ENCODE data around the gene TMEM37.

Gene TMEM37

DNA sequence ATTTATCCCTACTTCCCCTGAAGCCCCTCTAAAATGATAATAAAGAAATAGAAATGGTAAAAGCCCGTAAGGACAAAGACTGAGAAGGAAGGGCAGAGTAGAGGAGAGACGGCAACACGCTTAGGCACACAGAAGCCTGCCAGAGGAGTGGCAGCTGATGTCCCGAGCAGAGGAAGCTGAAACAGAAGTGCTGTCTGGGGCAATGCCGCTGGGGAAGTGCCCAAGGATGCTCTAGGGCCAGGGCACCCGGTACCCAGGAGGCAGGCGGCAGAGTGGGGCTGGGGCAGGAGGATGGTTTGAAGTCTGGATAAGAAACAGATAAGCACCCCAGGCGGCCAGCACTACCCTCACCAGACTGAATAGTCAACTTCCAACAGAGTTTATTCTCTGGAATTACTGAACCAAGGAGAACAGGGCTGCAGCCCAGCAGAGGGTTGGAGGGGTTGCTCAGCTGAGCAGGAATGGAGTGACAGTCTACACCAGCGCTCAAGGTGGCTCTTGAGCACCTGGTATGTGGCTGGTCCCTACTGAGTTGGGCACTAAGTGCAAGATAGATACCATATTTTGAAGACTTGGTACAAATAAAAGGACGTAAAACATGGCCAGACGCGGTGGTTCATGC is 22.4 kb downstream of the TMEM37 start:
- DNase-seq = no peak

DNA sequence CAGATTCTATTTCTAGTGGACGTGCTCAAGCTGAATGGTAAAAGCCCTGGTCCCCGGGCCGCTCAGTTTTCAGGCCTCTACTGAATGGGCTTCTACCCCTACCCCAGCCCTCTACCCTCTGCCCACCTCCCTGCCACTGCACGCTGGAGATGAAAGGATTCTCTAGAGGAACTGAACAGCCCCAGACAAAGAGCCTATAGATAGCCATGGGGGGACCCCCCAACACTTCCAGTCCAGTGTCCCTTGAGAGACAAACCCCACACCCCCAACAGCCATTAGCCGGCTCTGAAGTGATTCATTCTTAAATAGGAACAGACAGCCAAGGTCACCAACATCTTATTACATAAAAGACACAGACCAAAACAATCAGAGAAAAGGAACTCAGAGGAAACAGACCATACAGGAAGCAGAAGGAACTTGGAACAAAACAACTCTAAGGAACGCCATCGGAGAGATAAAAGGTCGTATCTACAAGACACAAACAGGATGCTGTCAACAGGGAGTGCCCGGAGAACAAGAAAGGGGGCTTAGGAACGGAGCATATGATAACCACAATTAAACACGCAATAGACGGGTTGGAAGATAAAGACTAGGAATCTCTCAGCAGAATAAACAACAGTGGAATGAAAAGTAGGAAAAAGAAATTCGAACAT is 23.5 kb downstream of the TMEM37 start:
- DNase-seq = no peak

DNA sequence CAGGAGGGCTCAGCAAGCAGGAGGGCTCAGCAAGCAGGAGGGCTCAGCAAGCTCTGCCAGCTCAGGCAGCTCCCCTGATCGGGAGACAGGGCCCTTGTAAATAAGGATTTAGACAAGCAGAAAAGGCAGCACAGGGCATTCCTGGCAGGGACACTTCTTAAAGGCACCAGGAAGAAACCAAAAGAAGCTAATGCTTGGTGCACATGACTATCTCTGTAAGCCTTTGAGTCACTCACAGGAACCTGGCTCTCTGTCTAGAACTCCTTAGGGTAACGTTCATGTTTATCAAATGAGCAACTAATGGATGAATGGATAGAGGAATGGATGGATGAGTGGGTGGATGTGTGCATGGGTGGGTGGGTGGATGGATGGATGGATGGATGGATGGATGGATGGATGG is 28.4 kb downstream of the TMEM37 start:
- DNase-seq = no peak

DNA sequence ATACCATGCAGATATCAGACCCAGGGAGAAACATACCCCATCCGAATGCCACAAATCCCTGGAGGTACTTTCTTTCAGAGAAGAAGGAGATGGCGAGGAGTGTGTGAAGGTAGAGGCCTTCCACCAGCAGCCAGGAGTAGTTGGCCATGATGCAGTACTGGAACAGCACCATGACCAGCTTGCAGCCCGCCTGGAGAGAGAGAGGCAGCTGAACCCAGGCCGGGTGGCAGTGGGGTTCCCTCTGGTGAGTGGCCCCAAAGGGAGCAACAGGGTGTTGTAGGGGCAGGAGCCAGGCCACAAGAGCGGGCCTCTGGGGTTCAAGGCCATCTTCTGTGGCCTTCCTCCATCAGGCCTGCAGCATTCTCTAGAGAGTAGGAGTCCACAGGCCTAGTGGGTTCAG is 30.2 kb downstream of the TMEM37 start:
- DNase-seq = no peak

DNA sequence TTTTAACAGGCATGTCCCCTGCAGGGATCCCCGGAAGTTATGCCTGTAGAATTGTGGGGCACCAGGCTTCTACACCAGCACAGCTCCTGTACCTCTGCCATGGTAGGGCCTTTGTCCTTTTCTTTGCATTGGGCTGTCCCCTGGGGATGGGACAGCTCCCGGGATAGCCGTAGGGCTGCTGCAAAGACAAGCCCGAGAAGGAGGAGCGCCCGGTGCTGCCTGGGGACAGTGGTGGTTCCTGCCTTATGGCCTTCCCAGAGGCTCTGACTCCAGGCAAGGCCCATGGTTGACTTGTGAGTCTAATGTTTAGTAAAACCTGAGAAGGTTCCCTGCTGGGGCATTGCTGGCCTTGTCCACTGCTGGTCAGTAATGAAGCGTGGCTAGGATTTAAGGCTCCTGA is 30.9 kb downstream of the TMEM37 start:
- DNase-seq = no peak

GRCh38 chr2:119463136-119463535 is 31.5 kb downstream of the TMEM37 start:
- no peak for DNase-seq

DNA sequence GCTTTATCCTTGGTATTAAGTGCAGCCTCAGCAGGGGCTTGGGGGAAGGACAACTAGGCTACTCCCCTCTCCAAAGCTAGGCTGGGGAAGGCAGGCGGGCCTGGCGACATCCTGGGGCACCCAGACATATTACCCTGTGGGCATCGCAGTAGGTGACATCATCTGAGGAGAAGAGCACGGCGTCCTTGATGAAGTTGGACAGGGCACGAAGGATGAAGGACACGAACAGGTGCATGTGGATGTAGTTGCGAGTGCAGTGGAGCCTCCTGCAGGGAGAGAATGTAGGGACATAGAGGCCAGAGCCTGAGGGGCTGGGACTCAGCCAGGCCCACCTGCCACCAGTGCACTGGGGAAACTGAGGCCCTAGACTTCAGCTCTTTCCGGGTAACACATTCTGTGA is 32.3 kb downstream of the TMEM37 start:
- no peak for DNase-seq

- DNase-seq = no peak
These were observed 33.3 kb downstream of the TMEM37 start for GRCh38 chr2:119464981-119465380.

DNA sequence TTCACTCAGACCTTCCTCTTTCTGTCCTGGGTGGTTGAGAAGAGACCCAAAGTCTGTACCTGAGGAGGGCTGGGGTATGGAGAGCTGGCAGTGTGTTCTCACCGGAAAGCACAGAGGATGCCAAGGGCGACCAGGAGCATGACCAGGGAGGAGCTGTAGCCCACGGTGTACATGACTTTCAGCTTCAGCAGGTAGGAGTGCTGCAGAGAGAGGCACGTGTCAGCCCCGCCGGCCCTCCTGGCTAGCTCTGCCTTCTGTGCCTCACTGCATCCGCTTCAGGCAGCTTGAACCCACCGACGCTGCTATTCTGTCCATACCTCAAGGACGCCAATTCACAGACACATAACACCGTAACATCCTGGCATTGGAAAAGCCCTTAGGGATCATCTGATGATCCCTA is 34.0 kb downstream of the TMEM37 start:
- no peak for DNase-seq

GRCh38 chr2:119466373-119466772 is 34.7 kb downstream of the TMEM37 start:
- no peak for DNase-seq

GRCh38 chr2:119468154-119468955 is 36.7 kb downstream of the TMEM37 start:
- no peak for DNase-seq

DNA sequence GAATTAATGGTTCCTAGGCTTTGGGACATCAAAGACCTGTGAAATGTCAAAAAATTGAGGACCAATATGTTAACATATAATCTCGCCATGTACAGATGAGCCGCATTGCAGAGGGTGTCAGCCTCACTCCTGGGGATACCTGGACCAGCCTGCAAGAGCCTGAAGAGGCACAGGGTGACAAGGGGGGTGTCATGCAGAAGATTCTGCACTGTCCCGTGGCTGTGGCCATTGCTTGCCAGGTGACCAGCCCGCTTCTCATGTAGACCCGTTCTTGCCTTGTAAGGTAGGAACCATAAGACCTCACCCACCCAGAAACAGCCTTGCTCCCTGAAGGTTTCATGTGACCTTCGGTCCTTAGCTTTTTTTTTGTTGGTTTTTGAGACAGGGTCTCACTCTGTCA is 37.5 kb downstream of the TMEM37 start:
- no peak for DNase-seq

DNA sequence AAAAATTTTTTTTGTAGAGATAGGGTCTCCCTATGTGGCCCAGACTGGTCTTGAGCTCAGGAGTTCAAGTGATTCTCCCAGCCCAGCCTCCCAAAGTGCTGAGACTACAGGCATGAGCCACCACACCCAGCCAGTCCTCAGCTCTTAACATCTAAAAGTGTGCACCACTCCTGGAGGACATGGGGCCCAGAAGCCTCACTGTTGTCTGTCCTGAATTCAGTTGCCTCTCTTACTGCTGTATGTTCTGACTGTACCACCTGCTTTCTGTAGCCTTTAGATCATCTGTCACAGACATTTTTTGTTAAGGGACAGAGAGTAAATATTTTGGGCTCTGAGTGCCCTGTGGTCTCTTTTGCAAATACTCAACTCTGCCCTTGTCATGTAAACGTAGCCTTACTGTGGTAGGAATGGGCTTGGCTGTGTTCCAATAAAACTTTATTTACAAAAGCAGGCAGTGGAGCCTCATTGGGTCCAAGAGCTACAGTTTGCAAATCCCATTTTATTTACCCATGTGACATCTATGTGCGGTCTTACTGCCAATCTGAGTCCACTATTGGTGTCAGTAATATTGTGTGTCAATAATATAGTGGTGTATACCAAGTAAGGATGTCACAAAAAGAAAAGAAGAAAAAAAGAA is 38.1 kb downstream of the TMEM37 start:
- DNase-seq = no peak

DNA sequence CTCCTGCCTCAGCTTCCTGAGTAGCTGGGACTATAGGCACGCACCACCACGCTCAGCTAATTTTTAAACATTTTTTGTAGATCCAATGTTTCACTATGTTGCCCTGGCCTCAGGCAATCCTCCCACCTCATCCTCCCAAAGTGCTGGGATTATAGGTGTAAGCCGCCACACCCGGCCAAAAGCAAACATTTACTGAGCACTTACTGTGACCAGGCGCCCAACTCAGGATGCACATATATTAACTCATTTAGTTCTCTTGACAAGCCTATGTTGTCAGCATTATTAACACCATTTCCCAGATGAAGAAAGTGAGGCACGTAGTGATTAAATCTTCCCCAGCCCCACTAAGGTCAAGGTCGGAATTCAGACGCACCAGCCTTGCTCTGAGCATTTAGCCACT is 41.1 kb downstream of the TMEM37 start:
- DNase-seq = no peak

DNA sequence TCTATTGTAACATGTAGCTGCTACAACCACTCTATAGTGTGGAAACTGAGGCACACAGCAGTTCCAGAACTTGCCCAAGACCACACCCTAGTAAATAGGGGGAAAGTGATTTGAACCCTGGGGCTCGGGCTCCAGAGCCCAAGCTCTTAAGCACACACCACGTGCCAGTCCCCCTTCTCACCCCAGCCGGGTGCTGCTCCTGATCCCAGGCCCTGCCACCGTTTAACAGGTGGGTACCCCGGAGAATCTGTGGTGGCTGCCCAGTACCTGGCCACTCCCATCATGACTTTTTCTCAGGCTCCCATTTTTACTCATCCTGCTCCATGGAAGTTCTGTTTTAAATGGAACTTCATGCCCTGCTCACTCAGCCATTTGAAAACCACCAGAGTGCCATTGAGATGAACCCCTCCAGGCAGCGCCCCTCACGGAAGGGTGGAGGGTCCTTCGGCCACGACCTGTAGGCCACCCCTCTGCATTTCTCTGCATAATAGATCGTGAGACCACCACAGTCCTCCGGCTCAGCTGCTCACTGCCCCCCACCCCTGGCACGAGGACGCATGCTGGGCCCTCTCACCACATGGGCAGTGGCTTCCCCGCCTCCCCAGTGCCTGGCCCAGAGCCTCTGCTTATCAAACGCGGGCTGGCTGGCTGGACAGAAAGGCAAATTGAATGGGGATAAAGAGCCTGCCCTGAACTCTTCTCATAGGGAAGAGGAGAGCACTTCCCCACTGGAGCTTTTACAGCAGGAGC is 42.1 kb downstream of the TMEM37 start:
- no peak for DNase-seq

DNA sequence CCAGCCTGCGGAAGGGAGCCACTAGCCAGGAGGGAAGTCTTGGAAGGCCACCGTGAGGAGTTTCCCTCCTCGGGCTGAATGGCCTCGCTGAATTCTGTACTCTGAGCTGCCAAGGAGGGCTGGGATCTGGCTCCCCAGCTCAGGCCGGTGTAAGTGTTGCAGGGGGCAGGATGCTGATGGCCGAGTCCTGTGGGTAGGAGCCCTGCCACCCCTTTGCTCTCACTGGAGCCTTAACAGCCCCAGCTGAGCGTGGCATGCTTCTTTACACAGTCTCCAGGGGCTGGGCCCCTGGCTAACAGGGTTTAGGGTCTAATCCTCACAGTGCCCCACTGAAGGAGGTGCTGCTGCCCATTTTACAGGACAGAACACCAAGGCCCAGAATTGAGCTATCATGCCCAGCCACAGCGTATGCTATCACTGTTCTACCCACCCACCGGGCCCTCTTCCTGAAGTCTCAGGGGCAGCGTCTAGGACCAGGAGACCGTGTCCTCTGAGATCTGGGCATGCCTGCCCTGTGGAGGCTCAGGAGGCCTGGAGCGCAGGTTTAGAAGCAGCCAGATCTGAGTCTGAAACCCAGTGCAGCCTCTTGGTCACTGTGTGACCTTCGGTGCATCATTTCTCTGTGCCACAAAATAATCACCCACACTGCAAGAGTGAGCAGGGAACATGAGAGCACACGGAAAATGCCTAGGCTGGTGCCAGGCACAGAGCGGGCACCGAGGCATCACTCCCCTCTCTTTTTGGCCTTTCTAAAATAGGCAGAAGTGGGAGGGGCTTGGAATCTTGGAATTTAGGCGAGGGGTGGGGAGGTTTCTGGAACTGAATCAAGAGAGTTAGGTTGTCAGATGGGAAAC is 42.9 kb downstream of the TMEM37 start:
- no peak for DNase-seq

- DNase-seq = no peak
These were observed 43.7 kb downstream of the TMEM37 start for GRCh38 chr2:119475225-119475856.

DNA sequence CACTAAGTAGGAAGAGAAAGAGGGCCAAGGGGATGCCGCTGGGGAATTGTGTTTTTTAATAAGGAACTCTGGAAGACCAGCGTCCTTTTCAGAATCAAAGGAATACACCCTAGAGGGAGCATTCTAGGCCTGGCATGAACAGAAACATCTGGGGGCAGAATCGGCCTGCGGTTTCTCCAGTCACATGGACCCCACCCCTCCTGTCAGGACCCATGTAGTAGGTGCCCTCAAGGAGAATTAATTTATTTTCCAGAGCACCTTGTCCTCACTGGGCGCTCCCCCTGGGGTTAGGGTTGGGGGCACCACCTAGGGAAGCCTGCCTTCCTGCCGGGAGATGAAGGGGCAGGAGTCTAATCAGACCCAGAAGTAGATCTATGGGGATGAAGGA is 44.2 kb downstream of the TMEM37 start:
- no peak for DNase-seq

- DNase-seq = peak; percentile 54
These were observed 44.9 kb downstream of the TMEM37 start for GRCh38 chr2:119476301-119477112.

GRCh38 chr2:119477113-119477505 is 45.5 kb downstream of the TMEM37 start:
- DNase-seq = no peak
